ENCODE data around the gene APOL4. TPM values are rescaled to one million over a fixed set of nuclear protein-coding genes. Genes with fewer than 3 reads are reported as not detected.
A peak's percentile ranks its signal among the peaks of the same experiment; 100 is the strongest.
"Not testable (repeated sequence)": the region's sequence is repeated elsewhere in the genome, so short reads cannot be mapped to it uniquely, and the experiment has no call there.

The APOL4 gene
- total RNA-seq, 1 donor from 2014 or later: 10.5 TPM

- not testable (repeated sequence) for DNase-seq
Observed at GRCh38 chr22:36231051-36231450, 29.4 kb upstream of the APOL4 start.

GRCh38 chr22:36229649-36230048 is 28.0 kb upstream of the APOL4 start:
- DNase-seq: not testable (repeated sequence)

- no peak for DNase-seq
Observed at GRCh38 chr22:36228944-36229343, 27.3 kb upstream of the APOL4 start.

- DNase-seq: not testable (repeated sequence)
Observed at GRCh38 chr22:36228369-36228768, 26.8 kb upstream of the APOL4 start.

- DNase-seq: no peak
Observed at GRCh38 chr22:36227806-36228205, 26.2 kb upstream of the APOL4 start.

GRCh38 chr22:36227396-36227795 is 25.8 kb upstream of the APOL4 start:
- DNase-seq: no peak

GRCh38 chr22:36226189-36226588 is 24.6 kb upstream of the APOL4 start:
- no peak for DNase-seq

- DNase-seq: no peak
Observed at GRCh38 chr22:36225333-36225922, 23.8 kb upstream of the APOL4 start.

GRCh38 chr22:36224245-36224644 is 22.6 kb upstream of the APOL4 start:
- no peak for DNase-seq

GRCh38 chr22:36223504-36223903 is 21.9 kb upstream of the APOL4 start:
- DNase-seq: no peak

GRCh38 chr22:36222887-36223450 is 21.4 kb upstream of the APOL4 start:
- DNase-seq: no peak

- peak; percentile 25 for DNase-seq
Observed at GRCh38 chr22:36221799-36222751, 20.5 kb upstream of the APOL4 start.

- DNase-seq: no peak
Observed at GRCh38 chr22:36220451-36220921, 18.9 kb upstream of the APOL4 start.

GRCh38 chr22:36218648-36219193 is 17.1 kb upstream of the APOL4 start:
- DNase-seq: no peak

- DNase-seq: no peak
Observed at GRCh38 chr22:36215981-36216380, 14.4 kb upstream of the APOL4 start.

- no peak for DNase-seq
Observed at GRCh38 chr22:36213586-36213985, 12.0 kb upstream of the APOL4 start.

- no peak for DNase-seq
Observed at GRCh38 chr22:36212901-36213300, 11.3 kb upstream of the APOL4 start.

- no peak for DNase-seq
Observed at GRCh38 chr22:36211237-36211861, 9.7 kb upstream of the APOL4 start.

GRCh38 chr22:36210224-36210623 is 8.6 kb upstream of the APOL4 start:
- DNase-seq: no peak

GRCh38 chr22:36209488-36209908 is 7.9 kb upstream of the APOL4 start:
- not testable (repeated sequence) for DNase-seq

- DNase-seq: no peak
Observed at GRCh38 chr22:36208914-36209313, 7.3 kb upstream of the APOL4 start.

- DNase-seq: no peak
Observed at GRCh38 chr22:36208162-36208765, 6.7 kb upstream of the APOL4 start.
